ENCODE results near the gene C1QL2.

C1QL2 gene

GRCh38 chr2:119112770-119113488, 45.6 kb downstream of the C1QL2 start:
- H3K9ac ChIP-seq (ENCODE audit: low read depth, low read length): no peak overlapping the region
- peaks cover 3% of the 10 kb centered on the region for H3K27me3 ChIP-seq (ENCODE audit: control insufficient read depth, insufficient read depth, low read length)
- no peak overlapping the region for H3K4me3 ChIP-seq (ENCODE audit: low read depth, low read length)
- H3K9me3 ChIP-seq (ENCODE audit: control insufficient read depth, insufficient read depth, low read length): peaks cover 14% of the 10 kb centered on the region
- peaks cover 2% of the 10 kb centered on the region for H3K36me3 ChIP-seq (ENCODE audit: control insufficient read depth, insufficient read depth, low read length)
- H3K4me1 ChIP-seq (ENCODE audit: control insufficient read depth, insufficient read depth, low read length): peaks cover 9% of the 10 kb centered on the region

- Histone ChIP-seq H3K4me3 (ENCODE audit: low read depth, low read length) (no peak overlapping the region), H3K9me3 (ENCODE audit: control insufficient read depth, insufficient read depth, low read length) (peaks cover 14% of the 10 kb centered on the region), H3K4me1 (ENCODE audit: control insufficient read depth, insufficient read depth, low read length) (peaks cover 9% of the 10 kb centered on the region), H3K9ac (ENCODE audit: low read depth, low read length) (no peak overlapping the region), H3K36me3 (ENCODE audit: control insufficient read depth, insufficient read depth, low read length) (peaks cover 2% of the 10 kb centered on the region), H3K27me3 (ENCODE audit: control insufficient read depth, insufficient read depth, low read length) (peaks cover 3% of the 10 kb centered on the region)
Observed at GRCh38 chr2:119112230-119112629, 46.3 kb downstream of the C1QL2 start.

GRCh38 chr2:119111115-119111975, 47.2 kb downstream of the C1QL2 start:
- H3K36me3 ChIP-seq (ENCODE audit: control insufficient read depth, insufficient read depth, low read length): peaks cover 2% of the 10 kb centered on the region
- no peak overlapping the region for H3K4me3 ChIP-seq (ENCODE audit: low read depth, low read length)
- peaks cover 9% of the 10 kb centered on the region for H3K4me1 ChIP-seq (ENCODE audit: control insufficient read depth, insufficient read depth, low read length)
- H3K9me3 ChIP-seq (ENCODE audit: control insufficient read depth, insufficient read depth, low read length): peaks cover 14% of the 10 kb centered on the region
- H3K9ac ChIP-seq (ENCODE audit: low read depth, low read length): no peak overlapping the region
- H3K27me3 ChIP-seq (ENCODE audit: control insufficient read depth, insufficient read depth, low read length): no peaks in the 10 kb centered on the region

- no peaks in the 10 kb centered on the region for H3K27me3 ChIP-seq (ENCODE audit: control insufficient read depth, insufficient read depth, low read length)
- peaks cover 9% of the 10 kb centered on the region for H3K4me1 ChIP-seq (ENCODE audit: control insufficient read depth, insufficient read depth, low read length)
- peaks cover 2% of the 10 kb centered on the region for H3K36me3 ChIP-seq (ENCODE audit: control insufficient read depth, insufficient read depth, low read length)
- peaks cover 14% of the 10 kb centered on the region for H3K9me3 ChIP-seq (ENCODE audit: control insufficient read depth, insufficient read depth, low read length)
- H3K4me3 ChIP-seq (ENCODE audit: low read depth, low read length): no peak overlapping the region
- H3K9ac ChIP-seq (ENCODE audit: low read depth, low read length): no peak overlapping the region
Observed at GRCh38 chr2:119109866-119110265, 48.7 kb downstream of the C1QL2 start.

- no peaks in the 10 kb centered on the region for H3K27me3 ChIP-seq (ENCODE audit: control insufficient read depth, insufficient read depth, low read length)
- no peak overlapping the region for H3K4me3 ChIP-seq (ENCODE audit: low read depth, low read length)
- peaks cover 2% of the 10 kb centered on the region for H3K36me3 ChIP-seq (ENCODE audit: control insufficient read depth, insufficient read depth, low read length)
- H3K4me1 ChIP-seq (ENCODE audit: control insufficient read depth, insufficient read depth, low read length): peaks cover 7% of the 10 kb centered on the region
- H3K9me3 ChIP-seq (ENCODE audit: control insufficient read depth, insufficient read depth, low read length): peaks cover 14% of the 10 kb centered on the region
- H3K9ac ChIP-seq (ENCODE audit: low read depth, low read length): no peak overlapping the region
Observed at GRCh38 chr2:119108186-119108585, 50.4 kb downstream of the C1QL2 start.

GRCh38 chr2:119106301-119106897, 52.2 kb downstream of the C1QL2 start:
- H3K36me3 ChIP-seq (ENCODE audit: control insufficient read depth, insufficient read depth, low read length): peaks cover 2% of the 10 kb centered on the region
- no peak overlapping the region for H3K9ac ChIP-seq (ENCODE audit: low read depth, low read length)
- peaks cover 4% of the 10 kb centered on the region for H3K4me1 ChIP-seq (ENCODE audit: control insufficient read depth, insufficient read depth, low read length)
- H3K9me3 ChIP-seq (ENCODE audit: control insufficient read depth, insufficient read depth, low read length): peaks cover 11% of the 10 kb centered on the region
- H3K27me3 ChIP-seq (ENCODE audit: control insufficient read depth, insufficient read depth, low read length): no peaks in the 10 kb centered on the region
- H3K4me3 ChIP-seq (ENCODE audit: low read depth, low read length): no peak overlapping the region
